SK-N-SH treated with all-trans-retinoic acid at 6 μM for 48 hours (cell line): Measurements from ENCODE around the gene USP6NL.

Source experiments
- ATAC-seq: fragments of 200-7000 bp; cut with Tn5 transposase; 3 replicates; pipeline ENCODE4 v1.9.1; 2020; ENCODE audit warnings: mild to moderate bottlenecking, moderate library complexity
- ARNTL ChIP-seq: fragments of 450-650 bp; formaldehyde crosslinking; IDR thresholded peaks from 2 replicates; pipeline ENCODE4 v1.5.0; 2020; ENCODE audit warnings: low read depth, mild to moderate bottlenecking, moderate library complexity, borderline replicate concordance
- BACH2 ChIP-seq: fragments of 250-450 bp; sonication (Bioruptor Pico); IDR thresholded peaks from 2 replicates; pipeline ENCODE4 v1.9.0; 2021; ENCODE audit warnings: mild to moderate bottlenecking, borderline replicate concordance
- CSDC2 ChIP-seq: fragments of 250-450 bp; sonication (Bioruptor Pico); IDR thresholded peaks from 2 replicates; pipeline ENCODE4 v1.5.0; 2020; ENCODE audit warnings: mild to moderate bottlenecking, moderate library complexity
- GLIS3 ChIP-seq: fragments of 250-450 bp; sonication (Bioruptor Pico); IDR thresholded peaks from 2 replicates; pipeline ENCODE4 v1.5.0; 2020; ENCODE audit warnings: mild to moderate bottlenecking, moderate library complexity
- ISL1 ChIP-seq: fragments of 250-450 bp; sonication (Bioruptor Pico); IDR thresholded peaks from 2 replicates; pipeline ENCODE4 v2.1.2; 2022; ENCODE audit warnings: mild to moderate bottlenecking, moderate library complexity
- OSR1 ChIP-seq: fragments of 250-450 bp; sonication (Bioruptor Pico); IDR thresholded peaks from 2 replicates; pipeline ENCODE4 v1.8.0; 2022; ENCODE audit warnings: moderate library complexity, mild to moderate bottlenecking, inconsistent platforms
- PPARA ChIP-seq: fragments of 250-450 bp; sonication (Bioruptor Pico); IDR thresholded peaks from 2 replicates; pipeline ENCODE4 v1.5.0; 2020; ENCODE audit warnings: mild to moderate bottlenecking, borderline replicate concordance
- RARB ChIP-seq: fragments of 250-450 bp; sonication (Bioruptor Pico); IDR thresholded peaks from 2 replicates; pipeline ENCODE4 v1.8.0; 2021; ENCODE audit warnings: mild to moderate bottlenecking, moderate library complexity
- TCF4 ChIP-seq: fragments of 250-450 bp; sonication (Bioruptor Pico); IDR thresholded peaks from 2 replicates; pipeline ENCODE4 v1.8.0; 2021; ENCODE audit warnings: mild to moderate bottlenecking, moderate library complexity, borderline replicate concordance
- ZC3H10 ChIP-seq: fragments of 250-450 bp; sonication (Bioruptor Pico); IDR thresholded peaks from 2 replicates; pipeline ENCODE4 v1.5.1; 2021; ENCODE audit warnings: mild to moderate bottlenecking, moderate library complexity
- ZFP3 ChIP-seq: fragments of 250-450 bp; sonication (Bioruptor Pico); IDR thresholded peaks from 2 replicates; pipeline ENCODE4 v1.5.0; 2020; ENCODE audit warnings: mild to moderate bottlenecking, moderate library complexity
- ZFP30 ChIP-seq: fragments of 450-650 bp; formaldehyde crosslinking; IDR thresholded peaks from 2 replicates; pipeline ENCODE4 v1.5.0; 2022; ENCODE audit warnings: mild to moderate bottlenecking, moderate library complexity
- ZNF565 ChIP-seq: fragments of 450-650 bp; formaldehyde crosslinking; conservative IDR thresholded peaks from 2 replicates; pipeline ENCODE4 v1.5.0; 2020; ENCODE audit warnings: low read depth, mild to moderate bottlenecking, moderate library complexity
- ZNF70 ChIP-seq: fragments of 450-650 bp; formaldehyde crosslinking; IDR thresholded peaks from 2 replicates; pipeline ENCODE4 v1.5.0; 2020; ENCODE audit warnings: mild to moderate bottlenecking, moderate library complexity
- ZNF8 ChIP-seq: fragments of 450-650 bp; formaldehyde crosslinking; IDR thresholded peaks from 2 replicates; pipeline ENCODE4 v1.5.0; 2020; ENCODE audit warnings: mild to moderate bottlenecking, moderate library complexity
- TF ChIP-seq, protein P1 (sequence below): fragments of 250-450 bp; sonication (Bioruptor Pico); IDR thresholded peaks from 2 replicates; pipeline ENCODE4 v1.8.0; 2020; ENCODE audit warnings: mild to moderate bottlenecking, moderate library complexity, borderline replicate concordance
- TF ChIP-seq, protein P2 (sequence below): fragments of 250-450 bp; sonication (Bioruptor Pico); IDR thresholded peaks from 2 replicates; pipeline ENCODE4 v1.5.0; 2020; ENCODE audit warnings: mild to moderate bottlenecking, moderate library complexity
- TF ChIP-seq, protein P3 (sequence below): fragments of 250-450 bp; sonication (Bioruptor Pico); IDR thresholded peaks from 2 replicates; pipeline ENCODE4 v1.8.0; 2021; ENCODE audit warnings: low read depth, mild to moderate bottlenecking, moderate library complexity, borderline replicate concordance
- TF ChIP-seq, protein P4 (sequence below): fragments of 250-450 bp; sonication (Bioruptor Pico); IDR thresholded peaks from 2 replicates; pipeline ENCODE4 v1.5.1; 2021; ENCODE audit warnings: mild to moderate bottlenecking, moderate library complexity
- TF ChIP-seq, protein P5 (sequence below): fragments of 250-450 bp; sonication (Bioruptor Pico); IDR thresholded peaks from 2 replicates; pipeline ENCODE4 v1.5.1; 2020; ENCODE audit warnings: low read depth, mild to moderate bottlenecking, moderate library complexity

USP6NL gene

DNA sequence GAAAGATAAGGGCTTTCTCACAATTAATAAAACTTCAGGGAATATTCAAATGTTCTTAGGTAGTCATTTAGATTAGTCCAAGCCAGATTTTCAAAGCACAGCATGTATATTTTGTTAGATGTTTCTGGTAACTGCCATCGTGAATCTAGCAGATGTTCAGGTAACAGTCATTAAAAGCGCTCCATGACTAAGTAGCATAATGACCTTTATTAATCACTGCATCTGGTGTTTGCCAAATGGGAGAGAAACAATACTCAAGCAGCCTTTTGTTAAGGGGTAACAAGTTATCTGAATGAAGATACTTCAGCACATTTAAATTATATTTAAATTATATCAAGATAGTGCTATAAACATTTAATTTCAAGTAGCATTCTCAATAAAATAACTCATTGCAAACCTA is 47.5 kb downstream of the USP6NL start:
- TF ChIP-seq TCF4 = peak; percentile 64; the same call in 1 of the 2 replicates
- TF ChIP-seq, protein P1, sequence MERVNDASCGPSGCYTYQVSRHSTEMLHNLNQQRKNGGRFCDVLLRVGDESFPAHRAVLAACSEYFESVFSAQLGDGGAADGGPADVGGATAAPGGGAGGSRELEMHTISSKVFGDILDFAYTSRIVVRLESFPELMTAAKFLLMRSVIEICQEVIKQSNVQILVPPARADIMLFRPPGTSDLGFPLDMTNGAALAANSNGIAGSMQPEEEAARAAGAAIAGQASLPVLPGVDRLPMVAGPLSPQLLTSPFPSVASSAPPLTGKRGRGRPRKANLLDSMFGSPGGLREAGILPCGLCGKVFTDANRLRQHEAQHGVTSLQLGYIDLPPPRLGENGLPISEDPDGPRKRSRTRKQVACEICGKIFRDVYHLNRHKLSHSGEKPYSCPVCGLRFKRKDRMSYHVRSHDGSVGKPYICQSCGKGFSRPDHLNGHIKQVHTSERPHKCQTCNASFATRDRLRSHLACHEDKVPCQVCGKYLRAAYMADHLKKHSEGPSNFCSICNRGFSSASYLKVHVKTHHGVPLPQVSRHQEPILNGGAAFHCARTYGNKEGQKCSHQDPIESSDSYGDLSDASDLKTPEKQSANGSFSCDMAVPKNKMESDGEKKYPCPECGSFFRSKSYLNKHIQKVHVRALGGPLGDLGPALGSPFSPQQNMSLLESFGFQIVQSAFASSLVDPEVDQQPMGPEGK (CRISPR knock-in tag) = no peak
- TF ChIP-seq GLIS3 (CRISPR knock-in tag) = no peak
- TF ChIP-seq ISL1 (CRISPR knock-in tag) = 0 out of 2 replicates have a peak, but pooled peaks have one; percentile 8
- ATAC-seq = no peak

DNA sequence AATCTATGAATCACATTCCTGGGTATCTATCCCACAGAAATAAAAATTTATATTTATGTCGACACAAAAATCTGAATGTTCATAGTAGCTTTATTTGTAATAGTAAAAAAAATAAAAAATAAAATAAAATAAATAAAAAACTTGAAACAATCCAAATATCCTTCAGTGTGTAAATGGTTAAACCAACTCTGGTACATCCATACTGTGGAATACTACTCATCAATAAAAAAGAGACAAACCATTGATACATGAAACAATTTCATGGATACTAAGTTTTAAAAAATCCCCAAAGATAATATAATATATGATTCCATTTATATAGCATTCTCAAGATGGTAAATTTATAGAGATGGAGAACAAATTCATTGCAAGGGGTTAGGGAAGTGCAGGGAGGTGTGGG is 48.6 kb downstream of the USP6NL start:
- peak; percentile 94 for TF ChIP-seq ZNF8 (CRISPR knock-in tag)
- TF ChIP-seq ZC3H10 (CRISPR knock-in tag) = no peak
- ATAC-seq = no peak

DNA sequence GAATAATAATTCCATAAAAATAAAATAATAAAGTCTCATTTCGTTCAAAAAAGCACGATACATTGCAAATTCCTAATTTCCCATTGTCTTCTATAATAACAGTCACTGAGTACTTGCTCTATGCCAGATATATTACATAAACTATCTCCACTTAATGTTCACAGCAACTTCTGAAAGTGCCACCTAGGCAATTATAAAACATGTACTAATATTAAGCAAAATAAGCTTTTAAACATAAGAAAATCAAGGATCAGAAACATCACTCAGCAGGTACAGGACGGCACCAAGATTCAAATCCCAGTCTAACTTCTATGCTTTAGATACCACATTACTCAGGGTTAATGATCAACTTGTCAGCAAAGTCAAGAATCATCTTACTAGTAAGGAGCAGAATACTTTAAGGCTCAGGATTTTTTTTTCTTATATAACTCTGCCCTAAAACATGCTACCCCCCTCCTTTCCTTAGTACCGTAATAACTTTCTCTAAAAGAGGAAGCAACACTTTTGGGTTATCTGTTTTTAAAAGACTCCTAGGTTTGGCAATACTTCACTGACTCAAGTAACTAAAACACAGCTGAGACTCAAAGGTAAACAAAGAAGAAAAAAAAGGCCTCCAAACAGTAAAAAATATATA is 51.3 kb downstream of the USP6NL start:
- ATAC-seq = no peak
- TF ChIP-seq ZC3H10 (CRISPR knock-in tag) (no peak), ARNTL (CRISPR knock-in tag) (no peak), RARB (CRISPR knock-in tag) (no peak), ZNF70 (no peak), ZFP30 (no peak), OSR1 (CRISPR knock-in tag) (no peak), PPARA (CRISPR knock-in tag) (no peak), BACH2 (CRISPR knock-in tag) (no peak), CSDC2 (no peak), ZFP3 (CRISPR knock-in tag) (no peak)
- TF ChIP-seq, protein P2, sequence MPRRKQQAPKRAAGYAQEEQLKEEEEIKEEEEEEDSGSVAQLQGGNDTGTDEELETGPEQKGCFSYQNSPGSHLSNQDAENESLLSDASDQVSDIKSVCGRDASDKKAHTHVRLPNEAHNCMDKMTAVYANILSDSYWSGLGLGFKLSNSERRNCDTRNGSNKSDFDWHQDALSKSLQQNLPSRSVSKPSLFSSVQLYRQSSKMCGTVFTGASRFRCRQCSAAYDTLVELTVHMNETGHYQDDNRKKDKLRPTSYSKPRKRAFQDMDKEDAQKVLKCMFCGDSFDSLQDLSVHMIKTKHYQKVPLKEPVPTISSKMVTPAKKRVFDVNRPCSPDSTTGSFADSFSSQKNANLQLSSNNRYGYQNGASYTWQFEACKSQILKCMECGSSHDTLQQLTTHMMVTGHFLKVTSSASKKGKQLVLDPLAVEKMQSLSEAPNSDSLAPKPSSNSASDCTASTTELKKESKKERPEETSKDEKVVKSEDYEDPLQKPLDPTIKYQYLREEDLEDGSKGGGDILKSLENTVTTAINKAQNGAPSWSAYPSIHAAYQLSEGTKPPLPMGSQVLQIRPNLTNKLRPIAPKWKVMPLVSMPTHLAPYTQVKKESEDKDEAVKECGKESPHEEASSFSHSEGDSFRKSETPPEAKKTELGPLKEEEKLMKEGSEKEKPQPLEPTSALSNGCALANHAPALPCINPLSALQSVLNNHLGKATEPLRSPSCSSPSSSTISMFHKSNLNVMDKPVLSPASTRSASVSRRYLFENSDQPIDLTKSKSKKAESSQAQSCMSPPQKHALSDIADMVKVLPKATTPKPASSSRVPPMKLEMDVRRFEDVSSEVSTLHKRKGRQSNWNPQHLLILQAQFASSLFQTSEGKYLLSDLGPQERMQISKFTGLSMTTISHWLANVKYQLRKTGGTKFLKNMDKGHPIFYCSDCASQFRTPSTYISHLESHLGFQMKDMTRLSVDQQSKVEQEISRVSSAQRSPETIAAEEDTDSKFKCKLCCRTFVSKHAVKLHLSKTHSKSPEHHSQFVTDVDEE (CRISPR knock-in tag) = no peak
- TF ChIP-seq, protein P3, sequence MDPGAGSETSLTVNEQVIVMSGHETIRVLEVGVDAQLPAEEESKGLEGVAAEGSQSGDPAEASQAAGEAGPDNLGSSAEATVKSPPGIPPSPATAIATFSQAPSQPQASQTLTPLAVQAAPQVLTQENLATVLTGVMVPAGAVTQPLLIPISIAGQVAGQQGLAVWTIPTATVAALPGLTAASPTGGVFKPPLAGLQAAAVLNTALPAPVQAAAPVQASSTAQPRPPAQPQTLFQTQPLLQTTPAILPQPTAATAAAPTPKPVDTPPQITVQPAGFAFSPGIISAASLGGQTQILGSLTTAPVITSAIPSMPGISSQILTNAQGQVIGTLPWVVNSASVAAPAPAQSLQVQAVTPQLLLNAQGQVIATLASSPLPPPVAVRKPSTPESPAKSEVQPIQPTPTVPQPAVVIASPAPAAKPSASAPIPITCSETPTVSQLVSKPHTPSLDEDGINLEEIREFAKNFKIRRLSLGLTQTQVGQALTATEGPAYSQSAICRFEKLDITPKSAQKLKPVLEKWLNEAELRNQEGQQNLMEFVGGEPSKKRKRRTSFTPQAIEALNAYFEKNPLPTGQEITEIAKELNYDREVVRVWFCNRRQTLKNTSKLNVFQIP (CRISPR knock-in tag) = no peak
- TF ChIP-seq, protein P4, sequence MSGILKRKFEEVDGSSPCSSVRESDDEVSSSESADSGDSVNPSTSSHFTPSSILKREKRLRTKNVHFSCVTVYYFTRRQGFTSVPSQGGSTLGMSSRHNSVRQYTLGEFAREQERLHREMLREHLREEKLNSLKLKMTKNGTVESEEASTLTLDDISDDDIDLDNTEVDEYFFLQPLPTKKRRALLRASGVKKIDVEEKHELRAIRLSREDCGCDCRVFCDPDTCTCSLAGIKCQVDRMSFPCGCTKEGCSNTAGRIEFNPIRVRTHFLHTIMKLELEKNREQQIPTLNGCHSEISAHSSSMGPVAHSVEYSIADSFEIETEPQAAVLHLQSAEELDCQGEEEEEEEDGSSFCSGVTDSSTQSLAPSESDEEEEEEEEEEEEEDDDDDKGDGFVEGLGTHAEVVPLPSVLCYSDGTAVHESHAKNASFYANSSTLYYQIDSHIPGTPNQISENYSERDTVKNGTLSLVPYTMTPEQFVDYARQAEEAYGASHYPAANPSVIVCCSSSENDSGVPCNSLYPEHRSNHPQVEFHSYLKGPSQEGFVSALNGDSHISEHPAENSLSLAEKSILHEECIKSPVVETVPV (CRISPR knock-in tag) = no peak

DNA sequence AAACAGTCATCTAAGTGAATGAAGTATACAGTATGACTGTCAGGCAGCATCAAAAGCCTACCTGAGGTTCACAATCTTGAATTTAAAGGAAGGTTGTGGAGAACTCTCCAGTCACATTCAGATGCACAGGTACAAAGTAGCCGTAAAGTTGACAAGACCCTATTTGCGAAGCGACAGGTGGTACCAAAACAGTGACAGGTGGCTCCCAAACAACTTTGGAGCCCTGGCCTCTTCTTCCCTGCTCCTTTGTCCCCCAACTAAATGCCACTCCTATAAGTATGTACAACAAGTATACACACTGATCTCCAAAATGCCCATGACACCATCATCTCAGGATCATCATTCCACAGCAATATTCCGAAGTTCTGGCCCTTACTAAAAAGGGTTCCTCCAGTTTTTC is 53.5 kb downstream of the USP6NL start:
- no peak for ATAC-seq
- no peak for TF ChIP-seq ISL1 (CRISPR knock-in tag)
- TF ChIP-seq, protein P1 (CRISPR knock-in tag) = no peak
- TF ChIP-seq, protein P3 (CRISPR knock-in tag) = no peak
- TF ChIP-seq, protein P4 (CRISPR knock-in tag) = no peak
- no peak for TF ChIP-seq RARB (CRISPR knock-in tag)
- TF ChIP-seq, protein P5, sequence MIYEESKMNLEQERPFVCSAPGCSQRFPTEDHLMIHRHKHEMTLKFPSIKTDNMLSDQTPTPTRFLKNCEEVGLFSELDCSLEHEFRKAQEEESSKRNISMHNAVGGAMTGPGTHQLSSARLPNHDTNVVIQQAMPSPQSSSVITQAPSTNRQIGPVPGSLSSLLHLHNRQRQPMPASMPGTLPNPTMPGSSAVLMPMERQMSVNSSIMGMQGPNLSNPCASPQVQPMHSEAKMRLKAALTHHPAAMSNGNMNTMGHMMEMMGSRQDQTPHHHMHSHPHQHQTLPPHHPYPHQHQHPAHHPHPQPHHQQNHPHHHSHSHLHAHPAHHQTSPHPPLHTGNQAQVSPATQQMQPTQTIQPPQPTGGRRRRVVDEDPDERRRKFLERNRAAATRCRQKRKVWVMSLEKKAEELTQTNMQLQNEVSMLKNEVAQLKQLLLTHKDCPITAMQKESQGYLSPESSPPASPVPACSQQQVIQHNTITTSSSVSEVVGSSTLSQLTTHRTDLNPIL (CRISPR knock-in tag) = no peak
- TF ChIP-seq ZFP3 (CRISPR knock-in tag) = no peak
- TF ChIP-seq ZNF565 (CRISPR knock-in tag) = no peak
